ENCODE results near the gene ZIC1. TPM values are rescaled to one million over a fixed set of nuclear protein-coding genes. Genes with fewer than 3 reads are reported as not detected.

ZIC1 gene
- total RNA-seq, 2 donors from 2014 or later: not detected

- Histone ChIP-seq H3K27me3 (ENCODE audit: control insufficient read depth, insufficient read depth, low read length, poor library complexity, severe bottlenecking) (peaks cover 100% of the 10 kb centered on the region), H3K36me3 (ENCODE audit: control insufficient read depth, insufficient read depth, low read length) (no peaks in the 10 kb centered on the region), H3K9me3 (ENCODE audit: control insufficient read depth, low read length) (no peaks in the 10 kb centered on the region), H3K27ac (ENCODE audit: low read depth, low read length) (peak overlapping the region; percentile 59), H3K9ac (ENCODE audit: extremely low read depth, low read length, poor library complexity, severe bottlenecking) (no peak overlapping the region), H3K4me1 (ENCODE audit: control insufficient read depth, insufficient read depth, low read length) (no peaks in the 10 kb centered on the region), H3K4me3 (ENCODE audit: low read length) (no peak overlapping the region)
- peaks cover 99% of the 10 kb centered on the region for H3K27me3 Mint-ChIP-seq (ENCODE audit: insufficient read depth)
- no peaks in the 10 kb centered on the region for H3K36me3 Mint-ChIP-seq (ENCODE audit: low read depth)
- no peak overlapping the region for H3K27ac Mint-ChIP-seq
- H3K4me1 Mint-ChIP-seq: peaks cover 22% of the 10 kb centered on the region
- H3K9me3 Mint-ChIP-seq: no peaks in the 10 kb centered on the region
- no peak overlapping the region for H3K4me3 Mint-ChIP-seq
- TF ChIP-seq, protein P1, sequence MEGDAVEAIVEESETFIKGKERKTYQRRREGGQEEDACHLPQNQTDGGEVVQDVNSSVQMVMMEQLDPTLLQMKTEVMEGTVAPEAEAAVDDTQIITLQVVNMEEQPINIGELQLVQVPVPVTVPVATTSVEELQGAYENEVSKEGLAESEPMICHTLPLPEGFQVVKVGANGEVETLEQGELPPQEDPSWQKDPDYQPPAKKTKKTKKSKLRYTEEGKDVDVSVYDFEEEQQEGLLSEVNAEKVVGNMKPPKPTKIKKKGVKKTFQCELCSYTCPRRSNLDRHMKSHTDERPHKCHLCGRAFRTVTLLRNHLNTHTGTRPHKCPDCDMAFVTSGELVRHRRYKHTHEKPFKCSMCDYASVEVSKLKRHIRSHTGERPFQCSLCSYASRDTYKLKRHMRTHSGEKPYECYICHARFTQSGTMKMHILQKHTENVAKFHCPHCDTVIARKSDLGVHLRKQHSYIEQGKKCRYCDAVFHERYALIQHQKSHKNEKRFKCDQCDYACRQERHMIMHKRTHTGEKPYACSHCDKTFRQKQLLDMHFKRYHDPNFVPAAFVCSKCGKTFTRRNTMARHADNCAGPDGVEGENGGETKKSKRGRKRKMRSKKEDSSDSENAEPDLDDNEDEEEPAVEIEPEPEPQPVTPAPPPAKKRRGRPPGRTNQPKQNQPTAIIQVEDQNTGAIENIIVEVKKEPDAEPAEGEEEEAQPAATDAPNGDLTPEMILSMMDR (conservative IDR thresholded peaks at IDR 0.05): no peak
- WGBS, 2 experiments (ENCODE audit: insufficient coverage in 1 of 2, insufficient read length in 1 of 2): 7 to 8% methylated on average over 14 to 27 of the region's 27 CpGs
- DNase-seq: peak; percentile 80
Observed at GRCh38 chr3:147405231-147406027, 3.7 kb upstream of the ZIC1 start.

- no peaks in the 10 kb centered on the region for H3K9me3 ChIP-seq (ENCODE audit: control insufficient read depth, low read length)
- Mint-ChIP-seq H3K4me1 (peaks cover 22% of the 10 kb centered on the region), H3K36me3 (ENCODE audit: low read depth) (no peaks in the 10 kb centered on the region), H3K27me3 (ENCODE audit: insufficient read depth) (peaks cover 99% of the 10 kb centered on the region), H3K4me3 (no peak within 1 kb of the TSS), H3K27ac (no peak within 1 kb of the TSS), H3K9me3 (no peaks in the 10 kb centered on the region)
- H3K4me3 ChIP-seq (ENCODE audit: low read length): no peak within 1 kb of the TSS
- H3K4me1 ChIP-seq (ENCODE audit: control insufficient read depth, insufficient read depth, low read length): no peaks in the 10 kb centered on the region
- WGBS, 2 experiments (ENCODE audit: insufficient coverage in 1 of 2, insufficient read length in 1 of 2): 5 to 12% methylated on average over 10 to 19 of the region's 25 CpGs
- peak within 1 kb of the TSS; percentile 96 for H3K27ac ChIP-seq (ENCODE audit: low read depth, low read length)
- TF ChIP-seq, protein P1 (conservative IDR thresholded peaks at IDR 0.05): no peak
- H3K27me3 ChIP-seq (ENCODE audit: control insufficient read depth, insufficient read depth, low read length, poor library complexity, severe bottlenecking): peaks cover 100% of the 10 kb centered on the region
- no peaks in the 10 kb centered on the region for H3K36me3 ChIP-seq (ENCODE audit: control insufficient read depth, insufficient read depth, low read length)
- DNase-seq: peak; percentile 42
- no peak within 1 kb of the TSS for H3K9ac ChIP-seq (ENCODE audit: extremely low read depth, low read length, poor library complexity, severe bottlenecking)
Observed at GRCh38 chr3:147406028-147406931, 2.9 kb upstream of the ZIC1 start, which contains the start of gene ZIC4. Gene ZIC4 (minus strand): TSS chr3:147406543. CDS start chr3:147402797, 3,746 bp downstream.

GRCh38 chr3:147407114-147407497 is 2.1 kb upstream of the ZIC1 start:
- H3K4me3 Mint-ChIP-seq: no peak overlapping the region
- H3K4me3 ChIP-seq (ENCODE audit: low read length): no peak overlapping the region
- peak overlapping the region; percentile 96 for H3K27ac ChIP-seq (ENCODE audit: low read depth, low read length)
- H3K4me1 ChIP-seq (ENCODE audit: control insufficient read depth, insufficient read depth, low read length): no peaks in the 10 kb centered on the region
- H3K36me3 ChIP-seq (ENCODE audit: control insufficient read depth, insufficient read depth, low read length): no peaks in the 10 kb centered on the region
- H3K9me3 ChIP-seq (ENCODE audit: control insufficient read depth, low read length): no peaks in the 10 kb centered on the region
- H3K36me3 Mint-ChIP-seq (ENCODE audit: low read depth): no peaks in the 10 kb centered on the region
- no peak overlapping the region for H3K27ac Mint-ChIP-seq
- peaks cover 99% of the 10 kb centered on the region for H3K27me3 Mint-ChIP-seq (ENCODE audit: insufficient read depth)
- peaks cover 100% of the 10 kb centered on the region for H3K27me3 ChIP-seq (ENCODE audit: control insufficient read depth, insufficient read depth, low read length, poor library complexity, severe bottlenecking)
- DNase-seq: peak; percentile 69
- no peaks in the 10 kb centered on the region for H3K9me3 Mint-ChIP-seq
- H3K4me1 Mint-ChIP-seq: peaks cover 22% of the 10 kb centered on the region
- TF ChIP-seq, protein P1 (conservative IDR thresholded peaks at IDR 0.05): no peak
- 0 to 3% methylated on average over 4 to 17 of the region's 17 CpGs for WGBS, 2 experiments (ENCODE audit: insufficient coverage in 1 of 2, insufficient read length in 1 of 2)
- H3K9ac ChIP-seq (ENCODE audit: extremely low read depth, low read length, poor library complexity, severe bottlenecking): no peak overlapping the region

All from endodermal cell (in vitro differentiated cells).